Body of pancreas (tissue), 4 donors: ENCODE data around the gene OSBPL1A. TPM values are rescaled to one million over a fixed set of nuclear protein-coding genes. Genes with fewer than 3 reads are reported as not detected.

Source experiments
- ATAC-seq: fragments of 150-250 bp; one replicate; pipeline ENCODE4 v1.9.1; 2016
- DNase-seq, 4 donors: peaks; one replicate each; pipeline ENCODE4 v3.0.0-alpha.2; 2019
- H3K27ac ChIP-seq, 4 donors: fragments of 200-600 bp; sonication (generic); 1 replicate in 3 of 4; 2 replicates in 1 of 4; pipeline versions ENCODE4 v1.5.1 to v1.6.1; 2016 to 2019; ENCODE audit warnings: mild to moderate bottlenecking in 1 of 4, mixed read lengths in 1 of 4, moderate library complexity in 1 of 4
- H3K27me3 ChIP-seq, 2 donors: fragments of 200-600 bp; sonication (generic); one replicate each; pipeline ENCODE4 v1.6.0; 2016; ENCODE audit warnings: mild to moderate bottlenecking in 1 of 2
- H3K36me3 ChIP-seq, 2 donors: fragments of 200-600 bp; sonication (generic); replicated peaks in 1 of 2; 2 replicates each; pipeline ENCODE4 v1.5.1; 2016; ENCODE audit warnings: low read depth in 2 of 2; ENCODE audit not compliant: insufficient read depth in 1 of 2
- H3K4me1 ChIP-seq: fragments of 200-600 bp; sonication (generic); one replicate; pipeline ENCODE4 v1.6.0; 2016
- H3K4me3 ChIP-seq, 2 donors: fragments of 200-600 bp; sonication (generic); 1 replicate in 1 of 2; 2 replicates in 1 of 2; pipeline ENCODE4 v1.5.1; 2016 to 2019
- H3K9me3 ChIP-seq, 3 donors: fragments of 200-600 bp; sonication (generic); 1 replicate in 2 of 3; 2 replicates in 1 of 3; pipeline ENCODE4 v1.5.1; 2016
- CTCF ChIP-seq, 7 experiments: fragments of 450-650 bp in 4 of 7; fragments of 200-600 bp in 3 of 7; sonication (generic) in 3 of 7; IDR thresholded peaks; one replicate each; pipeline ENCODE4 v1.5.1; 2016 to 2019; ENCODE audit warnings: antibody characterized with exemption in 7 of 7
- POLR2A ChIP-seq, 3 donors: fragments of 450-650 bp; IDR thresholded peaks; one replicate each; pipeline ENCODE4 v1.6.1; 2016; ENCODE audit warnings: antibody characterized with exemption in 3 of 3, mild to moderate bottlenecking in 2 of 3
- WGBS, 2 donors: methylation state at CpG; one replicate each; pipeline ENCODE4 v1.1.5; 2017; 5-methylcytosine and 5-hydroxymethylcytosine counted together
- intact Hi-C: fragments of 100-400 bp; cut with DNase I; formaldehyde crosslinking; loops from one replicate; pipeline ENCODE4 v1.15.1; 2023
- total RNA-seq, 2 donors: library from RNA; depleted of rRNA; stranded (reverse); fragments of >200 nt; gene quantifications; one replicate each; pipeline ENCODE4 v1.1.0, GENCODE V29; 2016

Gene OSBPL1A
- 10 to 100 TPM; 20.5 to 78.4 TPM for total RNA-seq

GRCh38 chr18:24397694-24398368, at the start of gene OSBPL1A:
Gene OSBPL1A (minus strand): TSS chr18:24397824. CDS start chr18:24377533, 20,291 bp downstream.
- intact Hi-C loops: no loop called here

GRCh38 chr18:24446953-24447538, 49.4 kb upstream of the OSBPL1A start:
- H3K27me3 ChIP-seq: no peaks in the 10 kb centered on the region
- intact Hi-C loops: no loop called here
- H3K27ac ChIP-seq: no peak overlapping the region
- H3K4me1 ChIP-seq: no peaks in the 10 kb centered on the region
- ATAC-seq: no peak
- no peak overlapping the region for H3K4me3 ChIP-seq
- H3K9me3 ChIP-seq: no peaks in the 10 kb centered on the region
- TF ChIP-seq CTCF (IDR thresholded peaks at IDR 0.05): no peak
- no peak for TF ChIP-seq POLR2A (IDR thresholded peaks at IDR 0.05)
- H3K36me3 ChIP-seq: peaks cover 0 to 28% of the 10 kb centered on the region in 2 donors
- no peak for DNase-seq
- WGBS, 2 donors: 83 to 88% methylated on average over 1 of the region's 1 CpG

More at GRCh38 chr18:24397694-24398368, at the start of gene OSBPL1A:
- Histone ChIP-seq H3K4me1 (peaks cover 6% of the 10 kb centered on the region), H3K9me3 (no peaks in the 10 kb centered on the region), H3K27ac (peak within 1 kb of the TSS; percentile 56 to 84 (median 73)), H3K27me3 (no peaks in the 10 kb centered on the region), H3K36me3 (no peaks in the 10 kb centered on the region), H3K4me3 (peak within 1 kb of the TSS; percentile 58 to 77)
- 2 to 10% methylated on average over 9 to 48 of the region's 55 CpGs for WGBS, 2 donors
- ATAC-seq: peak; percentile 97
- DNase-seq: peak; percentile 95 to 97 (median 96)
- TF ChIP-seq POLR2A (IDR thresholded peaks at IDR 0.05) (peak; percentile 42 to 75 (median 69)), CTCF (IDR thresholded peaks at IDR 0.05) (no peak)

- TF ChIP-seq POLR2A (IDR thresholded peaks at IDR 0.05) (no peak), CTCF (IDR thresholded peaks at IDR 0.05) (no peak)
- intact Hi-C loops: no loop called here
Measured at GRCh38 chr18:24446453-24446852, 48.8 kb upstream of the OSBPL1A start.

GRCh38 chr18:24443870-24444269, 46.2 kb upstream of the OSBPL1A start:
- whole genome bisulfite sequencing, 2 donors: 72 to 79% methylated on average over 2 of the region's 2 CpGs
- H3K36me3 ChIP-seq: peaks cover 0 to 11% of the 10 kb centered on the region in 2 donors
- no peaks in the 10 kb centered on the region for H3K4me1 ChIP-seq
- no peak for TF ChIP-seq CTCF (IDR thresholded peaks at IDR 0.05)
- TF ChIP-seq POLR2A (IDR thresholded peaks at IDR 0.05): no peak
- intact Hi-C loops: no loop called here
- no peak overlapping the region for H3K4me3 ChIP-seq
- H3K27me3 ChIP-seq: no peaks in the 10 kb centered on the region
- DNase-seq (no peak), ATAC-seq (no peak)
- H3K27ac ChIP-seq: no peak overlapping the region
- H3K9me3 ChIP-seq: no peaks in the 10 kb centered on the region

More at GRCh38 chr18:24446453-24446852, 48.8 kb upstream of the OSBPL1A start:
- H3K4me1 ChIP-seq: no peaks in the 10 kb centered on the region
- H3K27ac ChIP-seq: no peak overlapping the region
- ATAC-seq (no peak), DNase-seq (no peak)
- 94 to 95% methylated on average over 1 of the region's 1 CpG for WGBS, 2 donors
- no peaks in the 10 kb centered on the region for H3K9me3 ChIP-seq
- no peak overlapping the region for H3K4me3 ChIP-seq
- peaks cover 0 to 26% of the 10 kb centered on the region in 2 donors for H3K36me3 ChIP-seq
- no peaks in the 10 kb centered on the region for H3K27me3 ChIP-seq
